ENCODE data around the gene FAM187B.
"Not testable (repeated sequence)": the region's sequence is repeated elsewhere in the genome, so short reads cannot be mapped to it uniquely, and the experiment has no call there.

The FAM187B gene

DNA sequence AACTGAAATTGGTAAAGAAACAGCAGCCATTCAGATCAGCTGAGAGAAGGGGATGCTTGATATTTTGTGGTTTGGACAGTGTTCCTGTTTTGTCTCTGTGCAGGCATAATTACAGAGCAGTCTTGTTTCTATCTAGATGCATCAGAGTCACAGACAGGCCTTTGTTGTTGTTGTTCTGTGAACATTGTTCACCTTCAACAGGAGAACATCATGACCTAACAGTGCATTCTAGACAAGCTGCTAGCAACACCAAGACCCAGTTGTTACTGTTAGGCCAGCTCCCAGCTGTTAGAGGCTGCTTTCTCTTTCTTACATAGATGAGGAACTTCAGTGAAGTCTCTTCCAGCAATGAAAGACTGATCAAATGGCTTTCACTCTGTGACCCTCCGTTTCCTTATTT is 11.8 kb upstream of the FAM187B start:
- no peaks in the 10 kb centered on the region for H3K27me3 ChIP-seq (ENCODE audit: insufficient read depth, low read length, poor library complexity)
- no peak overlapping the region for H3K23ac ChIP-seq (ENCODE audit: low read length)
- H3K4me2 ChIP-seq (ENCODE audit: low read length), result no peak overlapping the region
- H2BK5ac ChIP-seq (ENCODE audit: low read length), result no peak overlapping the region
- no peak overlapping the region for H2BK15ac ChIP-seq (replicated peaks; ENCODE audit: low read depth)
- H3K9ac ChIP-seq (ENCODE audit: low read length), result no peak overlapping the region
- H3K79me2 ChIP-seq (ENCODE audit: control insufficient read depth, insufficient read depth, low read length), result no peaks in the 10 kb centered on the region
- no peak overlapping the region for H3K27ac ChIP-seq (ENCODE audit: low read depth, low read length)
- no CpG with 5 or more reads among the region's 1 CpG for WGBS (ENCODE audit: extremely low coverage, insufficient coverage, low lambda C conversion rate)
- H3K4ac ChIP-seq (ENCODE audit: low read depth, low read length), result no peak overlapping the region
- H3K18ac ChIP-seq (ENCODE audit: low read length), result no peak overlapping the region
- no peaks in the 10 kb centered on the region for H3K79me1 ChIP-seq (ENCODE audit: low read length)
- H2BK120ac ChIP-seq (ENCODE audit: low read depth, low read length), result no peak overlapping the region
- H2AK5ac ChIP-seq (ENCODE audit: low read length), result no peak overlapping the region
- DNase-seq, result no peak
- H4K5ac ChIP-seq (ENCODE audit: low read length), result no peak overlapping the region
- no peak overlapping the region for H3K4me3 ChIP-seq (ENCODE audit: low read length)
- no peaks in the 10 kb centered on the region for H3K36me3 ChIP-seq (ENCODE audit: control insufficient read depth, insufficient read depth, low read length)
- no peak overlapping the region for H3K56ac ChIP-seq (ENCODE audit: low read length)
- no peak overlapping the region for H4K8ac ChIP-seq (ENCODE audit: low read depth, low read length)
- H3K4me1 ChIP-seq (ENCODE audit: control insufficient read depth, low read depth, low read length), result no peaks in the 10 kb centered on the region

DNA sequence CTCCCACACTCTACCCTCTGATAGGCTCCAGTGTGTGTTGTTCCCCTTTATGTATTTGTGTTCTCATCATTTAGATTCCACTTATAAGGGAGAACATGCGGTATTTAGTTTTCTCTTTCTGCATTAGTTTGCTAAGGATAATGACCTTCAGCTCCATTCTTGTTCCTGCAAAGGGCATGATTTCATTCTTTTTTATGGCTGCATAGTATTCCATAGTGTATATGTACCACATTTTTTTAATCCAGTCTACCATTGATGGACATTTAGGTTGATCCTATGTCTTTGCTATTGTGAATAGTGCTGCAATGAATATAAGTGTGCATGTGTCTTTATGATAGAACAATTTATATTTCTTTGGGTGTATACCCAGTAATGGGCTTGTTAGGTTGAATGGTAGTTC is 11.1 kb upstream of the FAM187B start:
- DNase-seq; H2BK5ac ChIP-seq (ENCODE audit: low read length); H3K56ac ChIP-seq (ENCODE audit: low read length); H3K4me1 ChIP-seq (ENCODE audit: control insufficient read depth, low read depth, low read length); H3K79me2 ChIP-seq (ENCODE audit: control insufficient read depth, insufficient read depth, low read length); H3K79me1 ChIP-seq (ENCODE audit: low read length); H3K27ac ChIP-seq (ENCODE audit: low read depth, low read length); H4K5ac ChIP-seq (ENCODE audit: low read length); H3K9ac ChIP-seq (ENCODE audit: low read length); H3K4ac ChIP-seq (ENCODE audit: low read depth, low read length); H2AK5ac ChIP-seq (ENCODE audit: low read length); H2BK15ac ChIP-seq (replicated peaks; ENCODE audit: low read depth); H3K4me3 ChIP-seq (ENCODE audit: low read length); H3K36me3 ChIP-seq (ENCODE audit: control insufficient read depth, insufficient read depth, low read length); H2BK120ac ChIP-seq (ENCODE audit: low read depth, low read length); H3K18ac ChIP-seq (ENCODE audit: low read length); H3K27me3 ChIP-seq (ENCODE audit: insufficient read depth, low read length, poor library complexity); H3K4me2 ChIP-seq (ENCODE audit: low read length); H4K8ac ChIP-seq (ENCODE audit: low read depth, low read length); H3K23ac ChIP-seq (ENCODE audit: low read length): not testable (repeated sequence)
- no CpG with 5 or more reads among the region's 1 CpG for WGBS (ENCODE audit: extremely low coverage, insufficient coverage, low lambda C conversion rate)

DNA sequence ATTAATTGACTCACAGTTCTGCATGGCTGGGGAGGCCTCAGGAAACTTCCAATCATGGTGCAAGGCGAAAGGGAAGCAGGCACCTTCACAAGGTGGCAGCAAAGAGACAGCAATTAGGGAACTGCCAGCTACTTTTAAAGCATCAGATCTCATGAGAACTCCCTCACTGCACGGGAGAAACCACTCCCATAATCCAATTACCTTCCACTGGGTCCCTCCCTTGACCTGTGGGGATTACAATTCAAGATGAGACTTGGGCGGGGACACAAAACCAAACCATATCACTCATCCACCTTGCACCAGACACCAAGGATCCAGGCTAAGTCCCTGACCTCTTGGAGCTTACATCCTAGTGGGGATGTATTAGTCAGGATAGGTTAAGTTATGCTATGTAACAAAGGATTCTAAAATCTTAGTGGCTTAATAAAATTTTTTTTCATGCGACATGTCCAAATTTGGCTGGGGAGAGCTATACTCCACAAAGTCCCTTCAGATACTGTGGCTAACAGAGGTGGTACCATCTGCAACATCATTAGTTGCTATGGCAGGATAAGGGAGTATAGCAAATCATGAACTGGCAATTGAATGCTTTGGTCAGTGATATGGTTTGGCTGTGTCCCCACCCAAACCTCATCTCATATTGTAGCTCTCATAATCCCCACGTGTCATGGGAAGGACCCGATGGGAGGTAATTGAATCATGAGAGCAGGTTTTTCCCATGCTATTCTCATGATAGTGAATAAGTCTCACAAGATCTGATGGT is 8.3 kb upstream of the FAM187B start:
- Histone ChIP-seq H3K79me2 (ENCODE audit: control insufficient read depth, insufficient read depth, low read length) (no peaks in the 10 kb centered on the region), H2AK5ac (ENCODE audit: low read length) (no peak overlapping the region), H3K4me1 (ENCODE audit: control insufficient read depth, low read depth, low read length) (no peaks in the 10 kb centered on the region), H2BK120ac (ENCODE audit: low read depth, low read length) (no peak overlapping the region), H4K5ac (ENCODE audit: low read length) (no peak overlapping the region), H3K23ac (ENCODE audit: low read length) (no peak overlapping the region), H3K4me3 (ENCODE audit: low read length) (no peak overlapping the region), H3K18ac (ENCODE audit: low read length) (no peak overlapping the region), H3K27ac (ENCODE audit: low read depth, low read length) (no peak overlapping the region), H3K9ac (ENCODE audit: low read length) (no peak overlapping the region), H2BK15ac (replicated peaks; ENCODE audit: low read depth) (no peak overlapping the region), H4K8ac (ENCODE audit: low read depth, low read length) (no peak overlapping the region), H2BK5ac (ENCODE audit: low read length) (no peak overlapping the region), H3K27me3 (ENCODE audit: insufficient read depth, low read length, poor library complexity) (no peaks in the 10 kb centered on the region), H3K4ac (ENCODE audit: low read depth, low read length) (no peak overlapping the region), H3K4me2 (ENCODE audit: low read length) (no peak overlapping the region), H3K79me1 (ENCODE audit: low read length) (no peaks in the 10 kb centered on the region), H3K36me3 (ENCODE audit: control insufficient read depth, insufficient read depth, low read length) (no peaks in the 10 kb centered on the region), H3K56ac (ENCODE audit: low read length) (no peak overlapping the region)
- DNase-seq, result peak; percentile 67
- WGBS (ENCODE audit: extremely low coverage, insufficient coverage, low lambda C conversion rate), result no CpG with 5 or more reads among the region's 6 CpGs

DNA sequence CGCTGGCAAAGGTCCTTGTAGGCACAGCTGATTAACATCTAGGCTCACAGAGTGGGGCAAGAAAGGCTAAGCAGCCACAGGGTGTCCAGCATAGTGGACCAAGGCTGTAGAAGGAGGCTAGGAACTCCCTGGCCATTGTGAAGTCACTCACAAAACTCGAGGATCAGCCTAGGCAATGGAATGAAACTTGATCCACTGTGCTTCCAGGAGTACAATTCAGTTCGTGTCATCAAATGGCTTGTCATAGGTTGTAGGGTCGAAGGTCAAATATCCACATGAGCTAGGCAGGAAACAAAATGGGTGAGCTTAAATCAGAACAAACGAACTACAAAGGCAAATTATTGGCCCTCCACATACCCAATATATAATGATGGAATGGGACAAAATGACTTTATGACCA is 4.4 kb upstream of the FAM187B start:
- Histone ChIP-seq H3K4me1 (ENCODE audit: control insufficient read depth, low read depth, low read length) (no peaks in the 10 kb centered on the region), H2BK120ac (ENCODE audit: low read depth, low read length) (no peak overlapping the region), H3K9ac (ENCODE audit: low read length) (no peak overlapping the region), H3K4me3 (ENCODE audit: low read length) (no peak overlapping the region), H3K56ac (ENCODE audit: low read length) (no peak overlapping the region), H4K8ac (ENCODE audit: low read depth, low read length) (no peak overlapping the region), H2AK5ac (ENCODE audit: low read length) (no peak overlapping the region), H3K4me2 (ENCODE audit: low read length) (no peak overlapping the region), H4K5ac (ENCODE audit: low read length) (no peak overlapping the region), H3K27ac (ENCODE audit: low read depth, low read length) (no peak overlapping the region), H3K23ac (ENCODE audit: low read length) (no peak overlapping the region), H2BK15ac (replicated peaks; ENCODE audit: low read depth) (no peak overlapping the region), H3K79me2 (ENCODE audit: control insufficient read depth, insufficient read depth, low read length) (no peaks in the 10 kb centered on the region), H3K27me3 (ENCODE audit: insufficient read depth, low read length, poor library complexity) (no peaks in the 10 kb centered on the region), H2BK5ac (ENCODE audit: low read length) (no peak overlapping the region), H3K36me3 (ENCODE audit: control insufficient read depth, insufficient read depth, low read length) (no peaks in the 10 kb centered on the region), H3K18ac (ENCODE audit: low read length) (no peak overlapping the region), H3K4ac (ENCODE audit: low read depth, low read length) (no peak overlapping the region), H3K79me1 (ENCODE audit: low read length) (no peaks in the 10 kb centered on the region)
- DNase-seq, result no peak
- WGBS (ENCODE audit: extremely low coverage, insufficient coverage, low lambda C conversion rate), result no CpG with 5 or more reads among the region's 5 CpGs

DNA sequence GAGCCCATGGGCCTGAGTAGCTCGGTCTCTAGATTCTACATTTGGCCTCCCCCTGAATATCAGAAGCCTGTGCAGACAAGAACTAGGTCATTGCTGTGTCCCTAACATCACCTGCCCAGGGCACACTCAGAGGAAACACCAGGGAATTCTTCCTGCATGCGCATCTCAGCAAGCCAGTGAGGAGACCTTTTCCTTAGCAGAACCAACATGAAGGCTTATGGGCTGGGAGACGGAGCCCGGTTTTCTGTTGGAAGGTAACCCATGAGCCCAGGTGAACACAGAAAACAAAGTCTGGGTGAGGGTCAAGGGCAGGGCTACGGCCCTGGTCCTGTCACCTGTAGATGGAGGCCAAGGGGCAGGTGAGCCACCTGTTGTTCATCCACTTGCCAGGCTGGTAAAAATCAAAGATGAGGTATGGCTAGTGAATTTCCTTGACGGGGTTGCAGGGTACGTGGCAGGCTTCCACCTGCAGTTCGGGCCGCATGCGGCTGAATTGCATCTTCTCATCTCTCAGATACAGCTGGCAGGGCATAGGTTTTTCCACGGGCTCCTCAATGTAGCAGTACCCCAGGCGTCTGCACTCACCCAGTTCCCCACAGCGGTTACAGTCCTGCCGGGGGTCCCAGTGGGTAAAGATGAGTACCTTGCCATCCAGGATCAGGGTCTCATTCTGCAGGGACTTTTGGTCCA is 3.6 kb upstream of the FAM187B start:
- H3K36me3 ChIP-seq (ENCODE audit: control insufficient read depth, insufficient read depth, low read length), result no peaks in the 10 kb centered on the region
- H3K4me3 ChIP-seq (ENCODE audit: low read length), result no peak overlapping the region
- no peak overlapping the region for H4K8ac ChIP-seq (ENCODE audit: low read depth, low read length)
- H3K9ac ChIP-seq (ENCODE audit: low read length), result no peak overlapping the region
- no peaks in the 10 kb centered on the region for H3K79me2 ChIP-seq (ENCODE audit: control insufficient read depth, insufficient read depth, low read length)
- no CpG with 5 or more reads among the region's 14 CpGs for WGBS (ENCODE audit: extremely low coverage, insufficient coverage, low lambda C conversion rate)
- no peak overlapping the region for H2BK5ac ChIP-seq (ENCODE audit: low read length)
- no peak overlapping the region for H2AK5ac ChIP-seq (ENCODE audit: low read length)
- H2BK120ac ChIP-seq (ENCODE audit: low read depth, low read length), result no peak overlapping the region
- H3K27me3 ChIP-seq (ENCODE audit: insufficient read depth, low read length, poor library complexity), result no peaks in the 10 kb centered on the region
- H3K27ac ChIP-seq (ENCODE audit: low read depth, low read length), result no peak overlapping the region
- no peak overlapping the region for H3K23ac ChIP-seq (ENCODE audit: low read length)
- no peak overlapping the region for H2BK15ac ChIP-seq (replicated peaks; ENCODE audit: low read depth)
- H3K56ac ChIP-seq (ENCODE audit: low read length), result no peak overlapping the region
- no peaks in the 10 kb centered on the region for H3K4me1 ChIP-seq (ENCODE audit: control insufficient read depth, low read depth, low read length)
- no peak overlapping the region for H3K4ac ChIP-seq (ENCODE audit: low read depth, low read length)
- no peaks in the 10 kb centered on the region for H3K79me1 ChIP-seq (ENCODE audit: low read length)
- H3K18ac ChIP-seq (ENCODE audit: low read length), result no peak overlapping the region
- H3K4me2 ChIP-seq (ENCODE audit: low read length), result no peak overlapping the region
- no peak for DNase-seq
- H4K5ac ChIP-seq (ENCODE audit: low read length), result no peak overlapping the region

Measured in mesendoderm (in vitro differentiated cells).